IPS-18c (cell line): ENCODE results near the gene RBMS3.
"Not testable (repeated sequence)": the region's sequence is repeated elsewhere in the genome, so short reads cannot be mapped to it uniquely, and the experiment has no call there.

Experiments
- H3K4me3 ChIP-seq: 2 replicates; pipeline ENCODE4 v1.7.0; 2013; ENCODE audit warnings: low read depth, mild to moderate bottlenecking, low read length, moderate library complexity; ENCODE audit not compliant: insufficient read depth
- H3K9me3 ChIP-seq: one replicate; pipeline ENCODE4 v1.6.1; 2013; ENCODE audit warnings: mild to moderate bottlenecking, low read length, moderate library complexity; ENCODE audit not compliant: control insufficient read depth, insufficient read depth

RBMS3 gene

DNA sequence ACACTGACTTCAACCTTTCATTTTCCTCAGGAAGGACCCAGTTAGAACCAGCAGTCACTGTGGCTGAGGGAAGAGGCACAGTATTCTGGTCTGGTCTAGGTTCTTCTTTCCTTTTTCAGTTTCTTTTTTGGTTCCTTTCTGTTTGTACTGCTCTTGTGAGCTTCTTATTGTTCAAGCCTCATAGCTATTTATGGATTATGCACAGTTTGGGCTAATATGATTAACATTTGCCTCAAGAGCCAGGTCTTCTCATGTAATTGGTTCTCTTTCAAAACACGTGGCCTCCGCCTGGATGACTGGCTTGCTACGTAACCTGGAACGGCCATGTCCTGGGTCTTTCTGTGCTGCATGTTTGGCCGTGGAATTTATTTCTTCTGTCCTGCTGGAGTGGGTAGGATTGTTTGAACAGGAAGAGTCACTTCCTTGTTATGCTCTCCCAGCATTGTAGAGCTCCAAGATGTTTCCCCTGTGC, 43.3 kb downstream of the RBMS3 start:
- Histone ChIP-seq H3K4me3 (no peak overlapping the region), H3K9me3 (no peaks in the 10 kb centered on the region)

DNA sequence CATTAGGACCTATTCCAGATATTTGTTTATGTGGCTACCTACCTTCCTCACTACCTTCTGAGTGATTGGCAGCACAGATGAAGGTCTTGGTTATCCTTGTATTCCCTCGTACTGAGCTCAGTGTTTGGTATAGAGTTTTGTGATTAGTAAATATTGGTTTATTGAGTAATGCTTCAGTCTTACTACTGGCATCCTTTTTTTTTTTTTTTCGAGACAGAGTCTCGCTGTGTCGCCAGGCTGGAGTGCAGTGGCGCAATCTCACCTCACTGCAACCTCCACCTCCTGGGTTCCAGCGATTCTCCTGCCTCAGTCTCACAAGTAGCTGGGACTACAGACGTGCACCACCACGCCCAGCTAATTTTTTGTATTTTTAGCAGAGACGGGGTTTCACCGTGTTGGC, 45.7 kb downstream of the RBMS3 start:
- H3K4me3 ChIP-seq, H3K9me3 ChIP-seq: not testable (repeated sequence)

- Histone ChIP-seq H3K4me3 (no peak overlapping the region), H3K9me3 (no peaks in the 10 kb centered on the region)
These were observed 49.4 kb downstream of the RBMS3 start for GRCh38 chr3:29329986-29330890.

DNA sequence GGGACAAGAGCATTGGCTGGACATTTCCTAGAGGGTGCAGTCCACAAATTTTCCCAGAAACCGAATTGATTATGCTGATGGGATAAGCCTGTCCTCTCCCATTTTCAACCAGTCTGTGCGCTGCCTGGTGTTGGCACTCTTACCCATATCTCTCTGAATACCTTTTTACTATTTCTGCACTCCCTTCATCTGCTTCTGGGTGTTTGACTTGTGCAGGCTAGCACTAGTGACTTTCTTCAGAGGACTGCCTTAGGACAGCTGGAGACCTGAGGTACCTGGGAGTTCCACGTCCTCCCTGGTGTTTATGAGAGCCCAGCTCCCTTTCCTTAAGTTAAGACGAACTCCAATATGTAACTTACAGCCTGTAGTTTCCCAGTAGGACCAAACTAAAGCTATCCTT, 50.2 kb downstream of the RBMS3 start:
- no peaks in the 10 kb centered on the region for H3K9me3 ChIP-seq

GRCh38 chr3:29331456-29332194, 50.8 kb downstream of the RBMS3 start:
- H3K4me3 ChIP-seq = no peak overlapping the region
- no peaks in the 10 kb centered on the region for H3K9me3 ChIP-seq

More for the DNA sequence above, 50.2 kb downstream of the RBMS3 start:
- H3K4me3 ChIP-seq = no peak overlapping the region

- H3K4me3 ChIP-seq = no peak overlapping the region
- no peaks in the 10 kb centered on the region for H3K9me3 ChIP-seq
These were observed 51.3 kb downstream of the RBMS3 start for GRCh38 chr3:29332195-29332637.

GRCh38 chr3:29333576-29333975, 52.7 kb downstream of the RBMS3 start:
- no peak overlapping the region for H3K4me3 ChIP-seq
- no peaks in the 10 kb centered on the region for H3K9me3 ChIP-seq

DNA sequence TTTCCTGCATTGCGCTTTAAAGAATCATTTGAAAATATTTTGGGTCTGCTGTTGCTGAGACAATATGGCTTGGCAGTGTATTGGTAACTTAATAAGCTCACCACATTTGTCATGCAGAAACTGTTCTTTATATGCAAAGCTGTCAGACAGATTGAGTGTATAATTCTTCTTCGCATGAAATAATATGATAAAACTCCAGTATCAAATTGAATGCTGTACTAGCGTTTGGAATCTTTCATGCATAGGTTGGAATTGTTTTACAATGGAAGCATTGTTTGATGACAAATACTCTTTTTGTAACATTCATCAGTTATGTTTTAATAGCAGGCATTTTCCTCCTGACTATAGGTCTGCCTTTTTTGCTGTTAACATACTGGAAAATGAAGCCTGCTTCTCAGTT, 53.8 kb downstream of the RBMS3 start:
- no peak overlapping the region for H3K4me3 ChIP-seq
- H3K9me3 ChIP-seq = no peaks in the 10 kb centered on the region

DNA sequence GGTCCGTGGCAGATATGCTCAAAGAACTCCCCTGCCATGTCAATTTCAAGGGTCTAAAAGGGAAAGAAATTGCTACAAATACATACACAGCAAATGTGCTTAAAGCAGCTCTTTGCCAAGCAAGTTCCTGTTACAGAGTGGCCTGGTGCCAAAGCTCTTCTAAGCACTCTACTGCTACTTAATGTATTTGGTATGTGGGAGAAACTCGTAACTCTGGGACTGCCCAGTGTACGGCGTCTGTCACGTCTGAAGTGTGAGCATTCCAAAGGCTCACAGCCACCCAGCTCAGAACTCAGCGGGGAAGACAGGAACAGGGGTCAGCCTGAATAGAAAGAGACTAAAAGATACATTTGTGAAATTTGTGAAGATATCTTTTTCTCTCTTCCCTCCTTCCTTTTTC, 54.6 kb downstream of the RBMS3 start:
- Histone ChIP-seq H3K9me3 (no peaks in the 10 kb centered on the region), H3K4me3 (no peak overlapping the region)

- no peaks in the 10 kb centered on the region for H3K9me3 ChIP-seq
- H3K4me3 ChIP-seq = no peak overlapping the region
These were observed 55.1 kb downstream of the RBMS3 start for GRCh38 chr3:29335943-29336342.

DNA sequence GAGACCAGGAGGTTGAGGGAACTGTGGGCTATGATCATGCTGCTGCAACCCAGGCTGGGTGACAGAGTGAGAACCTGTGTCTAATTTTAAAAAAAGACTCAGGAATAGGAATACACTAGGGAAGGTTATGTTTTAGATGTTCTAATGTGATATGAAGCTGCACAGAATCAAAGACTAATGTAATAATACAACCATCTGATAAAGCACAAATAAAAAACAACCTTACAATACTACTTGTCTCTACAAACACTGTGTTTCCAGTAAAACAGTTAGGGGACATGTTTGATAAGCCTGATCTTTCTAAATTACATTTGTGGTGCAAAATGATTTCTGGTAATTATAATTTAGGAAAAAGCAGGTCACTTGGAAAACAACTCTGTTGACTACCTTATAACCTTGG, 56.7 kb downstream of the RBMS3 start:
- Histone ChIP-seq H3K9me3 (no peaks in the 10 kb centered on the region), H3K4me3 (no peak overlapping the region)

DNA sequence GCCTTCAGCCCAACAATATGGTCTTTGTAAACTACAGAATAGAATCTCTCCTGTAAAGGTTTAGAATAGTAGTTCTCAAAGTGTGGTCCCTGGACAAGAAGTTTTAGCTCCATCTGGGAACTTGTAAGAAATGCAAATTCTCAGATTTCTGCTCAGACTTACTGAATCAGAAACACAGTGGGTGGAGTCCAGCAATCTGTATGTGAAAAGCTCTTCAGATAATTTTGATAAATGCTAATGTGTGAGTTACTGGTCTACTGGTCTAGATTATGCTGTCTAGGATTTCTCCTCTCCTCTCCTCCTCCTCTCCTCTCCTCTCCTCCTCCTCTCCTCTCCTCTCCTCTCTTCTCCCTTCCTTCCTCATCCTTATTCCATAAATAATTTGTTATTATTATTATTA, 57.5 kb downstream of the RBMS3 start:
- H3K4me3 ChIP-seq = no peak overlapping the region
- H3K9me3 ChIP-seq = no peaks in the 10 kb centered on the region

GRCh38 chr3:29339016-29339833, 58.4 kb downstream of the RBMS3 start:
- Histone ChIP-seq H3K4me3 (no peak overlapping the region), H3K9me3 (no peaks in the 10 kb centered on the region)

GRCh38 chr3:29344154-29344553, 63.3 kb downstream of the RBMS3 start:
- Histone ChIP-seq H3K4me3 (no peak overlapping the region), H3K9me3 (no peaks in the 10 kb centered on the region)

GRCh38 chr3:29344935-29345334, 64.1 kb downstream of the RBMS3 start:
- Histone ChIP-seq H3K4me3 (no peak overlapping the region), H3K9me3 (no peaks in the 10 kb centered on the region)

- no peaks in the 10 kb centered on the region for H3K9me3 ChIP-seq
- H3K4me3 ChIP-seq = no peak overlapping the region
These were observed 64.8 kb downstream of the RBMS3 start for GRCh38 chr3:29345516-29346300.

GRCh38 chr3:29346828-29347227, 66.0 kb downstream of the RBMS3 start:
- no peaks in the 10 kb centered on the region for H3K9me3 ChIP-seq
- no peak overlapping the region for H3K4me3 ChIP-seq
